ENCODE data around the gene VIPR2. TPM values are rescaled to one million over a fixed set of nuclear protein-coding genes. Genes with fewer than 3 reads are reported as not detected.
"Not testable (repeated sequence)": the region's sequence is repeated elsewhere in the genome, so short reads cannot be mapped to it uniquely, and the experiment has no call there.

The VIPR2 gene
- total RNA-seq, 2 donors from 2014 or later: 0.36 to 0.45 TPM

GRCh38 chr7:159105832-159106811 lies 38.5 kb downstream of the VIPR2 start:
- ATAC-seq (no peak), DNase-seq (ENCODE audit: low spot score) (peak; percentile 25)
- Mint-ChIP-seq H3K4me1 (ENCODE audit: low read depth in 2 of 2) (peaks cover 0 to 3% of the 10 kb centered on the region in 2 donors), H3K4me3 (no peak overlapping the region), H3K9me3 (no peaks in the 10 kb centered on the region), H3K27ac (no peak overlapping the region), H3K27me3 (peaks cover 0 to 8% of the 10 kb centered on the region in 2 donors), H3K36me3 (no peaks in the 10 kb centered on the region)

DNA sequence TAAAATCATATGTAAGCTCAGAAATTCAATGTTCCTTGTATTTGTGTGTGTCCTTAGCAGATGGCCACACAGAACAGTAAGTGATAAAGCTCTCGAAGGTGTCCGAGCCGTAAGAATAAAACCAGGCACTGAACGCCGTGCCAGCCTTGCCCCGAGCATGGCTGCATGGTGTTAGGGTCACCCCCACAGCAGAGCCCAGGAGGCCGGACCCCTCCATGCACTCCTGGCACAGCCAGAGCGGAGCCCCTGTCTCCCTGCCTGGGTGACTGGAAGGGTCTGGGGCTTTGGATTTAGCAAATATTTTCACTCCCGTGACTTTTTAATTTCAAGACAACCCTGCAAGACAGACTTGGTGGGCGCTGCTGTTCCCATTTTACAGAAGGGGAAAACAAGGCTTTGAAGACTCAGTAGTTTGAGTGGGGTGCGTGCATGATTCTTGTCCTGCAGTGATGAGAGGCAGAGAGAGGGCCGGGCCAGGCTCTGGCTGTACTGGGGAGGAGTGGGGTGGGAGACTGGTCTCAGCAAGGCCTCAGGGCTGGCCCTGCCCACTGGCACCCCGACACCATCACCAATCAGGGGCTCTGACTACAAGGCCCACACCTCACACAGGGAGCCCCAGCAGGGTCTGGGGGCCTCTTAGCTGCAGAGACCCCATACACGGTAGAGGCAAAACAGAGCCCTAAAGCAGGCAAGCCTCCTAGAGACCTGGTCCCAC lies 39.4 kb downstream of the VIPR2 start:
- H3K4me1 Mint-ChIP-seq (ENCODE audit: low read depth in 2 of 2): peaks cover 0 to 3% of the 10 kb centered on the region in 2 donors
- peaks cover 0 to 5% of the 10 kb centered on the region in 2 donors for H3K27me3 Mint-ChIP-seq
- H3K36me3 Mint-ChIP-seq: no peaks in the 10 kb centered on the region
- H3K27ac Mint-ChIP-seq: no peak overlapping the region
- H3K9me3 Mint-ChIP-seq: no peaks in the 10 kb centered on the region
- no peak overlapping the region for H3K4me3 Mint-ChIP-seq
- DNase-seq (ENCODE audit: low spot score) (peak; percentile 49), ATAC-seq (no peak)

GRCh38 chr7:159104188-159104920 lies 40.3 kb downstream of the VIPR2 start:
- H3K27me3 Mint-ChIP-seq: no peaks in the 10 kb centered on the region
- DNase-seq (ENCODE audit: low spot score): peak; percentile 44
- peaks cover 0 to 3% of the 10 kb centered on the region in 2 donors for H3K4me1 Mint-ChIP-seq (ENCODE audit: low read depth in 2 of 2)
- ATAC-seq: peak in 1 of 2 donors; percentile 32
- H3K27ac Mint-ChIP-seq: no peak overlapping the region
- no peaks in the 10 kb centered on the region for H3K9me3 Mint-ChIP-seq
- no peaks in the 10 kb centered on the region for H3K36me3 Mint-ChIP-seq
- H3K4me3 Mint-ChIP-seq: no peak overlapping the region

DNA sequence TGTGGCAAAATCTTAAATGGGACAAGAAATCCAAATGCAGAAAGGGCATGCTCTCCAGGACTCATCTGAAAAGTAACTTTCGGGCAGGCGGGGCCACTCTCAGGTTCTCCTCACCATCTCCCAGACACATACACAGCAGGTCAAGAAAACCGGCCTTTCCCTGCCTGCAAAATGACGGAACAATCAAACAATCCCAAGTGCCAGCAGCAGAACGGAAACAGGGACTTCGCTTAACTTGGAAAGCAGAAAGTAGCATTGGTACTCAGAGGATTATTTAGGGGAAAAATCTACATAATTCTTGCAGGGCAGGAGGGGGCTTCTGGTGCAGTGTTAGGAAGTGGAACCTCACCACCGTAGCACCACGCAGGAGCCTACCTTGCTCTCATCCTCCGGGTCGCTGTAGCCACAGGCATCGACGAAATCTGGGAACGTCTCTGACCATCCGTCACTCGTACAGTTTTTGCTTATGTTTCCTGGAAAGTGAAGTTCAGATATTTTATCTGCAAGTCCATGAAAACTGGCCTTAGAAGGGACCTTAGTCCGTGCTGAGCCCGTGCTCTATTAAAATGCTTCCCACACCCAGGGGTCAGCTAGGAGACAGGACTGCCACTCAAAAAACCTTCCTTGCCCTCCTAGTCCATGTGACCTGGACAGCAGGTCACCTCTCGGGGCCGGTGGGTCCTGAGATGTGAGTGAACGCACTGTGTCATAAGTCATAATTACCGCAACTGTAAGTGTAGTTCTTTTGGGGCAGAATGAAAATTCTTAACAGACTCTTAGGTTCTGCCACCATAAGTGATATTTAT lies 41.1 kb downstream of the VIPR2 start:
- ATAC-seq: no peak
- Mint-ChIP-seq H3K4me1 (ENCODE audit: low read depth in 2 of 2) (peaks cover 0 to 3% of the 10 kb centered on the region in 2 donors), H3K27ac (no peak overlapping the region), H3K27me3 (no peaks in the 10 kb centered on the region), H3K36me3 (no peaks in the 10 kb centered on the region), H3K9me3 (no peaks in the 10 kb centered on the region), H3K4me3 (no peak overlapping the region)
- peak; percentile 32 for DNase-seq (ENCODE audit: low spot score)

GRCh38 chr7:159102681-159103381 lies 41.8 kb downstream of the VIPR2 start:
- H3K4me3 Mint-ChIP-seq: no peak overlapping the region
- ATAC-seq: no peak
- DNase-seq (ENCODE audit: low spot score): no peak
- no peak overlapping the region for H3K27ac Mint-ChIP-seq
- H3K9me3 Mint-ChIP-seq: no peaks in the 10 kb centered on the region
- H3K4me1 Mint-ChIP-seq (ENCODE audit: low read depth in 2 of 2): peaks cover 0 to 3% of the 10 kb centered on the region in 2 donors
- no peaks in the 10 kb centered on the region for H3K27me3 Mint-ChIP-seq
- no peaks in the 10 kb centered on the region for H3K36me3 Mint-ChIP-seq

GRCh38 chr7:159101661-159102091 lies 43.0 kb downstream of the VIPR2 start:
- H3K9me3 Mint-ChIP-seq; H3K4me3 Mint-ChIP-seq; H3K27ac Mint-ChIP-seq; DNase-seq (ENCODE audit: low spot score); H3K36me3 Mint-ChIP-seq; H3K27me3 Mint-ChIP-seq; H3K4me1 Mint-ChIP-seq (ENCODE audit: low read depth in 2 of 2); ATAC-seq: not testable (repeated sequence)

DNA sequence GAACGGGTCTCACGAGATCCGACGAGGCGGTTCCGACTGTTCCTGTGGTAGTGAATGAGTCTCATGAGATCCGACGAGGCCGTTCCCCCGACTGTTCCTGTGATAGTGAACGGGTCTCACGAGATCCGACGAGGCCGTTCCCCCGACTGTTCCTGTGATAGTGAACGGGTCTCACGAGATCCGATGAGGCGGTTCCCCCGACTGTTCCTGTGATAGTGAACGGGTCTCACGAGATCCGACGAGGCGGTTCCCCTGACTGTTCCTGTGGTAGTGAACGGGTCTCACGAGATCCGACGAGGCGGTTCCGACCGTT lies 43.6 kb downstream of the VIPR2 start:
- not testable (repeated sequence) for H3K36me3 Mint-ChIP-seq; DNase-seq (ENCODE audit: low spot score); H3K4me3 Mint-ChIP-seq; H3K27me3 Mint-ChIP-seq; H3K9me3 Mint-ChIP-seq; ATAC-seq; H3K4me1 Mint-ChIP-seq (ENCODE audit: low read depth in 2 of 2); H3K27ac Mint-ChIP-seq

DNA sequence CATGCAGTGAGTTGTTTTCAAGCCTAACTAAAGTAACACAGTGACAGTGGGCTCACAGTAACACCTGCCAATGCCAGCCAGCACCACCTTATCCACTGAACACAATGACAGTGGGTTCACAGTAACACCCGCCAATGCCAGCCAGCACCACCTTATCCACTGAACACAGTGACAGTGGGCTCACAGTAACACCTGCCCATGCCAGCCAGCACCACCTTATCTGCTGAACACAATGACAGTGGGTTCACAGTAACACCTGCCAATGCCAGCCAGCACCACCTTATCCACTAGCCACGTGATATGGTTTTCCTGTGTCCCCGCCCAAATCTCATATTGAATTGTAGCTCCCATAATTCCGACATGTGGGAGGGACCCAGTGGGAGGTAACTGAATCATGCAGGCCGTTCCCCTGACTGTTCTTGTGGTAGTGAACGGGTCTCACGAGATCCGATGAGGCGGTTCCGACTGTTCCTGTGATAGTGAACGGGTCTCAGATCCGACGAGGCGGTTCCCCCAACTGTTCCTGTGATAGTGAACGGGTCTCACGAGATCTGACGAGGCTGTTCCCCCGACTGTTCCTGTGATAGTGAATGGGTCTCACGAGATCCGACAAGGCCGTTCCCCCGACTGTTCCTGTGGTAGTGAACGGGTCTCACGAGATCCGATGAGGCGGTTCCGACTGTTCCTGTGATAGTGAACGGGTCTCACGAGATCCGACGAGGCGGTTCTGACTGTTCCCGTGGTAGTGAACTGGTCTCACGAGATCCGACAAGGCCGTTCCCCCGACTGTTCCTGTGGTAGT lies 44.2 kb downstream of the VIPR2 start:
- H3K9me3 Mint-ChIP-seq; H3K4me1 Mint-ChIP-seq (ENCODE audit: low read depth in 2 of 2); H3K27ac Mint-ChIP-seq; ATAC-seq; DNase-seq (ENCODE audit: low spot score); H3K4me3 Mint-ChIP-seq; H3K27me3 Mint-ChIP-seq; H3K36me3 Mint-ChIP-seq: not testable (repeated sequence)

GRCh38 chr7:159099711-159100231 lies 44.9 kb downstream of the VIPR2 start:
- ATAC-seq (no peak), DNase-seq (ENCODE audit: low spot score) (no peak)
- Mint-ChIP-seq H3K9me3 (no peaks in the 10 kb centered on the region), H3K27me3 (no peaks in the 10 kb centered on the region), H3K4me1 (ENCODE audit: low read depth in 2 of 2) (peaks cover 0 to 3% of the 10 kb centered on the region in 2 donors), H3K36me3 (no peaks in the 10 kb centered on the region), H3K27ac (no peak overlapping the region), H3K4me3 (no peak overlapping the region)

GRCh38 chr7:159098811-159099655 lies 45.6 kb downstream of the VIPR2 start:
- Mint-ChIP-seq H3K4me1 (ENCODE audit: low read depth in 2 of 2) (no peaks in the 10 kb centered on the region), H3K27me3 (no peaks in the 10 kb centered on the region), H3K36me3 (no peaks in the 10 kb centered on the region), H3K4me3 (no peak overlapping the region), H3K27ac (no peak overlapping the region), H3K9me3 (no peaks in the 10 kb centered on the region)
- no peak for ATAC-seq
- no peak for DNase-seq (ENCODE audit: low spot score)

DNA sequence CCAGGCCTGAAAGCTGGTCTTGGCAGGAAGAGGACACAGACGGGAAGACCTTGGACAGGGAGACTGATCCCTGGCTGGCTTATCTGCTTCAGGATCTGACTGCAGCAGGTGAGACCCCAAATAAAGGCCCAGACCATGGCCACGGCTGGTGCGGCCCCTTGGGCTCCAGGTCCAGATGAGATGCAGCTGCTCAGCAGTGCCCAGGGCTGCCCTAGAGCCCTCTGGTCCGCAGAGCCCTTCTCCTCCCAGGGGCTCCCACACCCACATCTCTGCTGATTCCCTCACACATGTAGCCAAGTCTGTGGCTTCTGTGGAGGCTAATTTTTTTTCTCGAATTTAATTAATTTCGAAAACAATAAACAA lies 46.3 kb downstream of the VIPR2 start:
- no peaks in the 10 kb centered on the region for H3K36me3 Mint-ChIP-seq
- H3K9me3 Mint-ChIP-seq: no peaks in the 10 kb centered on the region
- ATAC-seq (no peak), DNase-seq (ENCODE audit: low spot score) (no peak)
- no peaks in the 10 kb centered on the region for H3K27me3 Mint-ChIP-seq
- no peak overlapping the region for H3K4me3 Mint-ChIP-seq
- H3K27ac Mint-ChIP-seq: no peak overlapping the region
- H3K4me1 Mint-ChIP-seq (ENCODE audit: low read depth in 2 of 2): no peaks in the 10 kb centered on the region

Data from natural killer cell treated with Interleukin-12 subunit alpha and Interleukin-12 subunit beta and Interleukin-15 and Interleukin-18, amount 100 ng/mL, for 72 hours (primary cell).